ENCODE measurements around the gene LCAT. TPM values are rescaled to one million over a fixed set of nuclear protein-coding genes. Genes with fewer than 3 reads are reported as not detected.

Gene LCAT
- total RNA-seq, 1 experiment from 2014 or later: 17.8 TPM

DNA sequence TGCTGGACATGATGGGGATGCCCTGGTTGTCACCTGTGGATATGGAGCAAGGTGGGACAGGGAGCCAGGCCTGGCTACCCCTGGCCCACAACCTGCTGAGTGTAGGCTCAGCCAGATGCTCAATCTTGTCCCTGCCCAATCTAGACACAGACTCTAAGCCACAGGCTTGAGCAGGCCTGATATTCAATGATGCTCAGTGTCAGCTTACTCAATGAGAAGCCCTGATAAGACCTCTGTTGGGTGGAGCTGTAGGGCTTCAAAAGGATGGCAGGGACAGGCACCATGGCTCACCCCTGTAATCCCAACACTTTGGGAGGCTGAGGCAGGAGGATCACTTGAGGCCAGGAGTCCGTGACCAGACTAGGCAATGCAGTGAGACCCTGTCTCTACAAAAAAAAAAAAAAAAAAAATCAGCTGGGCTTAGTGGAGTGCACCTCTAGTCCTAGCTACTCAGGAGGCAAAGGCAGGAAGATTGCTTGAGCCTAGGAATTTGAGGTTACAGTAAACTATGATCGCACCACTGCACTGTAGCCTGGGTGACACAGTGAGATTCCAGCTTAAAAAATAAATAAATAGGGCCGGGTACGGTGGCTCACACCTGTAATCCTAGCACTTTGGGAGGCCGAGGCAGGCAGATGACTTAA lies 3.4 kb downstream of the LCAT start:
- H2BK5ac ChIP-seq (ENCODE audit: insufficient read length, low read length): no peak overlapping the region
- H3K56ac ChIP-seq (ENCODE audit: insufficient read length, low read depth, low read length): no peak overlapping the region
- no peak overlapping the region for H2BK120ac ChIP-seq (ENCODE audit: low read depth, low read length, poor library complexity, severe bottlenecking)
- Mint-ChIP-seq H3K4me3 (no peak overlapping the region), H3K4me1 (peaks cover 9 to 23% of the 10 kb centered on the region in 2 experiments), H3K27me3 (ENCODE audit: low read depth) (peaks cover 2% of the 10 kb centered on the region; the same call in 1 of the 2 replicates), H3K27ac (no peak overlapping the region), H3K9me3 (peaks cover 0 to 2% of the 10 kb centered on the region in 2 experiments; a peak in 1 of 5 replicates), H3K36me3 (ENCODE audit: insufficient read depth in 1 of 3, low read depth in 3 of 3) (peaks cover 3 to 34% (median 9%) of the 10 kb centered on the region in 3 experiments; a peak in 5 of 7 replicates)
- no peak overlapping the region for H2BK20ac ChIP-seq (ENCODE audit: low read depth, low read length, poor library complexity, severe bottlenecking)
- no peak overlapping the region for H3T11ph ChIP-seq (ENCODE audit: low read length)
- H3K79me2 ChIP-seq (ENCODE audit: insufficient read depth, low read length): no peaks in the 10 kb centered on the region
- H2BK12ac ChIP-seq (ENCODE audit: insufficient read length, low read depth, low read length): no peak overlapping the region
- H3K14ac ChIP-seq (ENCODE audit: insufficient read depth, low read length): no peak overlapping the region
- no peak overlapping the region for H3K23ac ChIP-seq (ENCODE audit: insufficient read length, low read depth, low read length)
- H4K91ac ChIP-seq (ENCODE audit: insufficient read length, low read depth, low read length): no peak overlapping the region
- no peaks in the 10 kb centered on the region for H4K20me1 ChIP-seq (ENCODE audit: control insufficient read depth, insufficient read depth, insufficient read length)
- no peak for DNase-seq
- no peak overlapping the region for H3K18ac ChIP-seq (ENCODE audit: insufficient read length, low read depth, low read length)
- H2AK5ac ChIP-seq (ENCODE audit: insufficient read length, low read length): no peak overlapping the region
- no peak overlapping the region for H3K4me2 ChIP-seq (ENCODE audit: insufficient read depth, insufficient read length, low read length)
- H3K27me3 ChIP-seq (ENCODE audit: insufficient read depth, low read length): no peaks in the 10 kb centered on the region
- H4K5ac ChIP-seq (ENCODE audit: insufficient read length, low read depth, low read length): no peak overlapping the region
- no peaks in the 10 kb centered on the region for H3K9me3 ChIP-seq (ENCODE audit: control insufficient read depth, low read depth, low read length)
- H3K23me2 ChIP-seq (ENCODE audit: insufficient read length, low read depth, low read length, poor library complexity, severe bottlenecking): peaks cover 9% of the 10 kb centered on the region
- no peak overlapping the region for H3K9ac ChIP-seq (ENCODE audit: extremely low read depth, insufficient read length, low read length)
- H2BK15ac ChIP-seq (ENCODE audit: low read depth, low read length): no peak overlapping the region
- 0 out of 2 replicates have a peak, but pooled peaks cover 3% of the 10 kb centered on the region for H3K4me1 ChIP-seq (ENCODE audit: insufficient read depth, low read length)
- H4K8ac ChIP-seq (replicated peaks; ENCODE audit: insufficient read length, low read depth, low read length): no peak overlapping the region
- no CpG with 5 or more reads among the region's 5 CpGs for WGBS (ENCODE audit: extremely low coverage, insufficient read length, low lambda C conversion rate)
- H3K27ac ChIP-seq (ENCODE audit: insufficient read length, low read depth, low read length): no peak overlapping the region
- H3K79me1 ChIP-seq (ENCODE audit: insufficient read depth, low read depth, low read length, poor library complexity, severe bottlenecking): no peaks in the 10 kb centered on the region
- H3K4ac ChIP-seq (ENCODE audit: low read depth, low read length): no peak overlapping the region
- H2AFZ ChIP-seq (ENCODE audit: low read length): no peak overlapping the region
- TF ChIP-seq, protein P1, sequence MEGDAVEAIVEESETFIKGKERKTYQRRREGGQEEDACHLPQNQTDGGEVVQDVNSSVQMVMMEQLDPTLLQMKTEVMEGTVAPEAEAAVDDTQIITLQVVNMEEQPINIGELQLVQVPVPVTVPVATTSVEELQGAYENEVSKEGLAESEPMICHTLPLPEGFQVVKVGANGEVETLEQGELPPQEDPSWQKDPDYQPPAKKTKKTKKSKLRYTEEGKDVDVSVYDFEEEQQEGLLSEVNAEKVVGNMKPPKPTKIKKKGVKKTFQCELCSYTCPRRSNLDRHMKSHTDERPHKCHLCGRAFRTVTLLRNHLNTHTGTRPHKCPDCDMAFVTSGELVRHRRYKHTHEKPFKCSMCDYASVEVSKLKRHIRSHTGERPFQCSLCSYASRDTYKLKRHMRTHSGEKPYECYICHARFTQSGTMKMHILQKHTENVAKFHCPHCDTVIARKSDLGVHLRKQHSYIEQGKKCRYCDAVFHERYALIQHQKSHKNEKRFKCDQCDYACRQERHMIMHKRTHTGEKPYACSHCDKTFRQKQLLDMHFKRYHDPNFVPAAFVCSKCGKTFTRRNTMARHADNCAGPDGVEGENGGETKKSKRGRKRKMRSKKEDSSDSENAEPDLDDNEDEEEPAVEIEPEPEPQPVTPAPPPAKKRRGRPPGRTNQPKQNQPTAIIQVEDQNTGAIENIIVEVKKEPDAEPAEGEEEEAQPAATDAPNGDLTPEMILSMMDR (conservative IDR thresholded peaks at IDR 0.05): no peak

Data from H9 (cell line).